ENCODE measurements around the gene FDPS. TPM values are rescaled to one million over a fixed set of nuclear protein-coding genes. Genes with fewer than 3 reads are reported as not detected.

Gene FDPS
- total RNA-seq, 1 donor from 2014 or later: 242 TPM

DNA sequence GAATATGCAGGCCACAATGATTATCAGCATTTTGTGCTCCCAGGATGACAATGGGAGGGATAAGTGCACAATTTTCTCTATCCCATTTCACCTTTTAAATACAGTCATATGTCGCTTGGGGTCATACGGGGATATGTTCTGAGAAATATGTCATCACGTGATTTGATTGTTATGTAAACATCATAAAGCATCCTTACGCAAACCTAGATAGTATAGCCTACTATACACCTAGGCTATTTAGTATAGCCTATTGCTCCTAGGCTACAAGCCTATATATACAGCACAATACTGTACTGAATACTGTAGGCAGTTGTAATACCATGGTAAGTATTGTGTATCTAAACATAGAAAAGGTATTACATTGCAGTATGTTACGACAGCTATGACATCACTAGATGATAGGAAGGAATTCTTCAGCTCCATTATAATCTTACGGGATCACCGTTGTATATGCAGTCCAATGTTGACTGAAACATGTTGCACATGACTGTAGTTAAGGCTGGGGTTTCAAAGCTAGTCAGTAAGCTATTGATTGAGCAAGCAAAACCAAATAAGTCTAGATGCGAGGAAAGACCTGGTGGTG is 30.9 kb downstream of the FDPS start:
- intact Hi-C loops (cut with micrococcal nuclease): no loop called here
- Mint-ChIP-seq H3K36me3 (ENCODE audit: low read depth) (peaks cover 86% of the 10 kb centered on the region), H3K4me1 (no peaks in the 10 kb centered on the region), H3K9me3 (no peaks in the 10 kb centered on the region), H3K27me3 (no peaks in the 10 kb centered on the region), H3K4me3 (no peak overlapping the region), H3K27ac (no peak overlapping the region)
- ATAC-seq (ENCODE audit: low read depth) (no peak), DNase-seq (no peak)
- TF ChIP-seq CTCF (IDR thresholded peaks at IDR 0.05): no peak
- CTCF ChIA-PET: no interaction called here
- POLR2A ChIA-PET: no interaction called here

GRCh38 chr1:155342842-155343241 is 34.2 kb downstream of the FDPS start:
- Mint-ChIP-seq H3K9me3 (no peaks in the 10 kb centered on the region), H3K4me1 (no peaks in the 10 kb centered on the region), H3K27me3 (no peaks in the 10 kb centered on the region), H3K27ac (no peak overlapping the region), H3K4me3 (no peak overlapping the region), H3K36me3 (ENCODE audit: low read depth) (peaks cover 85% of the 10 kb centered on the region)
- CTCF ChIA-PET: interaction anchor here (1.5 kb wide), 1 partner anchor 8 kb away, joined by 3 read pairs; no protein-coding TSS in a partner anchor
- ATAC-seq (ENCODE audit: low read depth) (no peak), DNase-seq (no peak)
- TF ChIP-seq CTCF (IDR thresholded peaks at IDR 0.05): no peak
- POLR2A ChIA-PET: no interaction called here
- intact Hi-C loops (cut with micrococcal nuclease): no loop called here

GRCh38 chr1:155352631-155353030 is 44.0 kb downstream of the FDPS start:
- intact Hi-C loops (cut with micrococcal nuclease): loop anchor here (10.0 kb wide), 1 partner anchor 242 kb away; no protein-coding TSS in a partner anchor
- Mint-ChIP-seq H3K4me3 (no peak overlapping the region), H3K27me3 (no peaks in the 10 kb centered on the region), H3K4me1 (no peaks in the 10 kb centered on the region), H3K27ac (no peak overlapping the region), H3K36me3 (ENCODE audit: low read depth) (peaks cover 73% of the 10 kb centered on the region), H3K9me3 (no peaks in the 10 kb centered on the region)
- POLR2A ChIA-PET: no interaction called here
- CTCF ChIA-PET: interaction anchor here (0.8 kb wide), 1 partner anchor 9 kb away, joined by 3 read pairs; no protein-coding TSS in a partner anchor
- DNase-seq: no peak
- ATAC-seq (ENCODE audit: low read depth): no peak
- TF ChIP-seq CTCF (IDR thresholded peaks at IDR 0.05): no peak

GRCh38 chr1:155360051-155360450 is 51.4 kb downstream of the FDPS start:
- Mint-ChIP-seq H3K9me3 (no peaks in the 10 kb centered on the region), H3K27ac (no peak overlapping the region), H3K27me3 (no peaks in the 10 kb centered on the region), H3K4me1 (no peaks in the 10 kb centered on the region), H3K36me3 (ENCODE audit: low read depth) (peaks cover 52% of the 10 kb centered on the region), H3K4me3 (no peak overlapping the region)
- TF ChIP-seq CTCF (IDR thresholded peaks at IDR 0.05): no peak
- DNase-seq: no peak
- ChIA-PET POLR2A (no interaction called here), CTCF (interaction anchor here (1.5 kb wide), 1 partner anchor 144 kb away, joined by 3 read pairs; no protein-coding TSS in a partner anchor)
- ATAC-seq (ENCODE audit: low read depth): no peak
- intact Hi-C loops (cut with micrococcal nuclease): no loop called here

Other genes with a start within 250 kb of the FDPS start
- gene EFNA4, start 245.1 kb upstream of the FDPS start, total RNA-seq: 7.8 and 9.5 TPM in 2 replicates
- gene EFNA3, start 230.0 kb upstream of the FDPS start, total RNA-seq: 1.2 and 1.7 TPM in 2 replicates
- 0.29 TPM in 1 of 2 replicates, not detected in the other for gene EFNA1, start 181.0 kb upstream of the FDPS start, total RNA-seq
- 77.3 and 85.2 TPM in 2 replicates for gene SLC50A1, start 173.0 kb upstream of the FDPS start, total RNA-seq
- 33.2 and 36.8 TPM in 2 replicates for gene DPM3, start 168.3 kb upstream of the FDPS start, total RNA-seq
- gene KRTCAP2, start 135.6 kb upstream of the FDPS start, total RNA-seq: 128 and 132 TPM in 2 replicates
- gene TRIM46, start 135.0 kb upstream of the FDPS start, total RNA-seq: 1.2 and 1.9 TPM in 2 replicates
- gene THBS3, start 101.0 kb upstream of the FDPS start, total RNA-seq: 9.7 and 15.3 TPM in 2 replicates
- gene MTX1, start 100.2 kb upstream of the FDPS start, total RNA-seq: 36.7 and 38.2 TPM in 2 replicates
- 13.7 and 14.8 TPM in 2 replicates for gene ENTREP3, start 53.4 kb upstream of the FDPS start, total RNA-seq
- 71.8 and 78.6 TPM in 2 replicates for gene SCAMP3, start 46.5 kb upstream of the FDPS start, total RNA-seq
- gene CLK2, start 35.4 kb upstream of the FDPS start, total RNA-seq: 109 and 112 TPM in 2 replicates
- 2.7 TPM in 2 replicates for gene HCN3, start 31.4 kb upstream of the FDPS start, total RNA-seq
- 0.18 TPM in 1 of 2 replicates, not detected in the other for gene PKLR, start 7.4 kb upstream of the FDPS start, total RNA-seq
- 15.0 TPM in 2 replicates for gene RUSC1, start 12.0 kb downstream of the FDPS start, total RNA-seq